ENCODE measurements around the gene SPRYD3.

GRCh38 chr12:53105256-53105655, 26.1 kb upstream of the SPRYD3 start:
- TF ChIP-seq, protein P1, sequence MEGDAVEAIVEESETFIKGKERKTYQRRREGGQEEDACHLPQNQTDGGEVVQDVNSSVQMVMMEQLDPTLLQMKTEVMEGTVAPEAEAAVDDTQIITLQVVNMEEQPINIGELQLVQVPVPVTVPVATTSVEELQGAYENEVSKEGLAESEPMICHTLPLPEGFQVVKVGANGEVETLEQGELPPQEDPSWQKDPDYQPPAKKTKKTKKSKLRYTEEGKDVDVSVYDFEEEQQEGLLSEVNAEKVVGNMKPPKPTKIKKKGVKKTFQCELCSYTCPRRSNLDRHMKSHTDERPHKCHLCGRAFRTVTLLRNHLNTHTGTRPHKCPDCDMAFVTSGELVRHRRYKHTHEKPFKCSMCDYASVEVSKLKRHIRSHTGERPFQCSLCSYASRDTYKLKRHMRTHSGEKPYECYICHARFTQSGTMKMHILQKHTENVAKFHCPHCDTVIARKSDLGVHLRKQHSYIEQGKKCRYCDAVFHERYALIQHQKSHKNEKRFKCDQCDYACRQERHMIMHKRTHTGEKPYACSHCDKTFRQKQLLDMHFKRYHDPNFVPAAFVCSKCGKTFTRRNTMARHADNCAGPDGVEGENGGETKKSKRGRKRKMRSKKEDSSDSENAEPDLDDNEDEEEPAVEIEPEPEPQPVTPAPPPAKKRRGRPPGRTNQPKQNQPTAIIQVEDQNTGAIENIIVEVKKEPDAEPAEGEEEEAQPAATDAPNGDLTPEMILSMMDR (IDR thresholded peaks at IDR 0.05; ENCODE audit: insufficient read depth, low read length, poor library complexity, severe bottlenecking), result no peak
- TF ChIP-seq EZH2phosphoT487 (conservative IDR thresholded peaks at IDR 0.05; ENCODE audit: low read length), result no peak
